NCI-H2107 treated with DMSO at 0.1 percent for 48 hours (cell line): Measurements from ENCODE around the gene PPP1R9B.

Experiments
- DNase-seq: peaks from one replicate; lab custom pipeline; 2025; ENCODE audit not compliant: unreplicated experiment; lab: John Stamatoyannopoulos, UW

PPP1R9B gene

GRCh38 chr17:50094753-50095619 is 55.5 kb downstream of the PPP1R9B start, which contains the start of gene PDK2:
TSS of gene PDK2 (plus strand) at chr17:50095351. CDS start at chr17:50095436, 85 bp downstream.
- DNase-seq: peak; percentile 80

DNA sequence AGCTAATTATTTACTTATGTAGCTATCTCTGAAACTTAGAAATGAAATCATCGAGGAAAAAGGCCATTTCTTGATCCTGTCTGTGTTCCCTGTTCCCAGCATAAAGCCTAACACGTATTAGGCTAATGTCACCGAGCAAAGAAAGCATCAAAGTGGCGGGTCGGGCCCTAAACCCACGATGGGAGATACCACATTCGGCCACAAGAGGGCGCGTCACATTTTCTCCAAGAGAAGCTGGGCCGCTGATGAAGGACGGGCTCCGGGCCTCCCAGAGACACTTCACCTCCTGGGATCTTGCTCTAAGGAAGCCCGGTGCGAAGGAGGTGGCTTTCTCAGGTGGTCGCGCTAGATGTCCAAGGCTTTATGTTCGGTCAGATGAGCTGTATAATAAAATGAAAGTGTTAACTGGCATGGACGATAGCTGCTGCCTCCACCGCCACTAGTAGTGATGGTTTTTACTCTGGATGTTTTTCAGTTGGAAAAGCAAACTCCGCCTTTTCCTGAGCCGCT is 56.2 kb downstream of the PPP1R9B start:
- peak; percentile 66 for DNase-seq

DNA sequence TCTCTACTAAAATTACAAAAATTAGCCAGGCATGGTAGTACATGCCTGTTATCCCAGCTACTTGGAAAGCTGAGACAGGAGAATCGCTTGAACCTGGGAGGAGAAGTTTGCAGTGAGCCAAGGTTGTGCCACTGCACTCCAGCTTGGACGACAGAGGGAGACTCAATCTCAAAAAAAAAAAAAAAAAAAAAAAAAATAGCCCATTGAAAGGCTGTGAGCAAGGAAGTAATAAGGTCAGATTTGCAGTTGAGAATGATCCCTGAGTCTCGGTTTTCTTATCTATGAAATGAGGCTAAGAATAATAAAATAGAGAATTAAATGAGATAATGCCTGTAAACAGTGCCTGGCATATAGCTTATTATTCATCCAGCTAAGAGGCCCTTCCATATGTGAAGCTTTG is 56.7 kb downstream of the PPP1R9B start:
- no peak for DNase-seq

- no peak for DNase-seq
Measured at GRCh38 chr17:50093246-50093645, 57.2 kb downstream of the PPP1R9B start.

- no peak for DNase-seq
Measured at GRCh38 chr17:50091918-50092285, 58.6 kb downstream of the PPP1R9B start.

GRCh38 chr17:50090971-50091917 is 59.2 kb downstream of the PPP1R9B start:
- no peak for DNase-seq

- no peak for DNase-seq
Measured at GRCh38 chr17:50090071-50090470, 60.4 kb downstream of the PPP1R9B start.

DNA sequence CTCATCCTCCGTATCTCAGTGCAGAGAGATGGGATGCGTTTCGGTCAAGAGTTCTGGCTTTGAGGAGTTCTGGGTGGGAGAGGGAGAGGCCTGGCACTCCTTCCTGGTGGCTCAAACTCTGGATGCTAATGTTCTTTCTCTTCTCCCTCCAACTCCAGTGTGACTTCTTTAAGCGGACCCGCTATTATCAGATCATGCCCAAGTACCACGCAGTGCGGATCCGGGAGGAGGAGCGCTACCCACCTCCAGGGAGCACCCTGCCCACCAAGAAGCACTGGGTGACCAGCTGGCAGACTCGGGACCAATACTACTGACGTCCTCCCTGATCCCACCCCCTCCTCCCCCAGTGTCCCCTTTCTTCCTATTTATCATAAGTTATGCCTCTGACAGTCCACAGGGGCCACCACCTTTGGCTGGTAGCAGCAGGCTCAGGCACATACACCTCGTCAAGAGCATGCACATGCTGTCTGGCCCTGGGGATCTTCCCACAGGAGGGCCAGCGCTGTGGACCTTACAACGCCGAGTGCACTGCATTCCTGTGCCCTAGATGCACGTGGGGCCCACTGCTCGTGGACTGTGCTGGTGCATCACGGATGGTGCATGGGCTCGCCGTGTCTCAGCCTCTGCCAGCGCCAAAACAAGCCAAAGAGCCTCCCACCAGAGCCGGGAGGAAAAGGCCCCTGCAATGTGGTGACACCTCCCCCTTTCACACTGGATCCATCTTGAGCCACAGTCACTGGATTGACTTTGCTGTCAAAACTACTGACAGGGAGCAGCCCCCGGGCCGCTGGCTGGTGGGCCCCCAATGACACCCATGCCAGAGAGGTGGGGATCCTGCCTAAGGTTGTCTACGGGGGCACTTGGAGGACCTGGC is 61.3 kb downstream of the PPP1R9B start:
- DNase-seq: no peak

- DNase-seq: no peak
Measured at GRCh38 chr17:50087912-50088405, 62.5 kb downstream of the PPP1R9B start.

DNA sequence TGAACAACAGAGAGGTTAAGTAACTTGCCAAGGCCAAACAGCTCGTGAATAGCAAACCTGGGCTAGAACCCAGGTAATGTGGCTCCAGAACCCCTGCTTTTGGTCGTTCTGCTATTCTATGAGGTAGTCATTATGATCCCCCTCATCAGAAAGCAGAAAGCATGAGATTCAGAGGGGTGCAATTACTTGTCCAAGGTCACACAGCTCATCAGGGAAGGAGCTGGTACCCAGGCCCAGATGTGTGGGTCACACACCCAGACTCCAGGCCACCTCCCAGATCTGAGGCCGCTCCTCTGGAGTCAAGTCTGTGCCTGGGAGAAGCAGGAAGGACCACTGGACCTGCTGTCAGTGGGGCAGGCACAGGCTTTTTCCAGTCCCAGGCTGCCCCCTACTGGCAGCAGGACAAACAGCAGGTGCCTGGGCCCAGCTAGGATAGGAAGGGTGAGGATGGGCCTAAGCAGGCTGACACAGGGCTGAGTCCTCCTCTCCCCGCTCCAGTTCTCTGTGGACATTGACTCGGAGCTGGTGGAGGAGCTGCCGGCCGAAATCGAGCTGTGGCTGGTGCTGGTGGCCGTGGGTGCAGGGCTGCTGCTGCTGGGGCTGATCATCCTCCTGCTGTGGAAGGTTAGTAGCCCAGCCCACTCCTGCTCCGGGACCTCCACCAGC is 63.1 kb downstream of the PPP1R9B start:
- peak; percentile 32 for DNase-seq
